Thoracic aorta (tissue), 2 donors: ENCODE results near the gene CCDC170. TPM values are rescaled to one million over a fixed set of nuclear protein-coding genes. Genes with fewer than 3 reads are reported as not detected.
"Not testable (repeated sequence)": the region's sequence is repeated elsewhere in the genome, so short reads cannot be mapped to it uniquely, and the experiment has no call there.

Experiments used
- ATAC-seq: fragments of 150-250 bp; one replicate; pipeline ENCODE4 v1.8.0; 2017; ENCODE audit warnings: low read depth; ENCODE audit not compliant: insufficient number of reproducible peaks, low FRiP score
- DNase-seq: peaks from one replicate; pipeline ENCODE4 v3.0.0-alpha.2; 2020; ENCODE audit warnings: low spot score
- H3K27ac ChIP-seq, 2 donors: fragments of 200-600 bp; sonication (generic); 1 replicate in 1 of 2; 2 replicates in 1 of 2; pipeline ENCODE4 v1.5.1; 2016; ENCODE audit warnings: mild to moderate bottlenecking in 2 of 2, moderate library complexity in 2 of 2
- H3K27me3 ChIP-seq: fragments of 200-600 bp; sonication (generic); replicated peaks from 2 replicates; pipeline ENCODE4 v1.6.0; 2016; ENCODE audit warnings: mild to moderate bottlenecking; ENCODE audit not compliant: insufficient read depth
- H3K36me3 ChIP-seq: fragments of 200-600 bp; sonication (generic); one replicate; pipeline ENCODE4 v1.5.1; 2016
- H3K4me1 ChIP-seq, 2 donors: fragments of 200-600 bp; sonication (generic); 1 replicate in 1 of 2; 2 replicates in 1 of 2; pipeline versions ENCODE4 v1.5.1 to v1.6.0; 2016; ENCODE audit warnings: low read depth in 2 of 2, mild to moderate bottlenecking in 1 of 2; ENCODE audit not compliant: control insufficient read depth in 1 of 2
- H3K4me3 ChIP-seq: fragments of 200-600 bp; sonication (generic); 2 replicates; pipeline ENCODE4 v1.5.1; 2016; ENCODE audit warnings: mild to moderate bottlenecking
- H3K9me3 ChIP-seq: fragments of 200-600 bp; sonication (generic); 2 replicates; pipeline ENCODE4 v1.5.1; 2016
- CTCF ChIP-seq: fragments of 200-600 bp; sonication (generic); IDR thresholded peaks from one replicate; pipeline ENCODE4 v1.5.1; 2019; ENCODE audit warnings: antibody characterized with exemption
- total RNA-seq, 2 donors: library from RNA; depleted of rRNA; stranded (reverse); fragments of >200 nt; gene quantifications; one replicate each; pipeline versions ENCODE4 v1.1.0 to v1.2.3, GENCODE V29; 2016

Gene CCDC170
- total RNA-seq, 2 donors from 2014 or later = 0.81 to 1.5 TPM

- TF ChIP-seq CTCF = no peak
- H3K27me3 ChIP-seq = no peaks in the 10 kb centered on the region
- DNase-seq = no peak
- H3K4me1 ChIP-seq = no peaks in the 10 kb centered on the region
- H3K4me3 ChIP-seq = no peak overlapping the region
- H3K9me3 ChIP-seq = peaks cover 11% of the 10 kb centered on the region
- no peaks in the 10 kb centered on the region for H3K36me3 ChIP-seq
- no peak overlapping the region for H3K27ac ChIP-seq
- ATAC-seq = no peak
Measured at GRCh38 chr6:151514000-151514730, 20.3 kb downstream of the CCDC170 start.

- ATAC-seq = not testable (repeated sequence)
Measured at GRCh38 chr6:151518992-151519391, 25.2 kb downstream of the CCDC170 start.

GRCh38 chr6:151523034-151523433 is 29.2 kb downstream of the CCDC170 start:
- Histone ChIP-seq H3K9me3 (peaks cover 13% of the 10 kb centered on the region), H3K27me3 (no peaks in the 10 kb centered on the region), H3K4me3 (no peak overlapping the region), H3K27ac (no peak overlapping the region), H3K4me1 (no peaks in the 10 kb centered on the region), H3K36me3 (no peaks in the 10 kb centered on the region)
- no peak for DNase-seq
- no peak for ATAC-seq
- no peak for TF ChIP-seq CTCF

More at GRCh38 chr6:151518992-151519391, 25.2 kb downstream of the CCDC170 start:
- H3K27me3 ChIP-seq, H3K4me1 ChIP-seq, H3K27ac ChIP-seq, H3K36me3 ChIP-seq, H3K4me3 ChIP-seq, DNase-seq: not testable (repeated sequence)
- H3K9me3 ChIP-seq = peaks cover 13% of the 10 kb centered on the region

- DNase-seq = no peak
- no peak for ATAC-seq
- no peak for TF ChIP-seq CTCF
- Histone ChIP-seq H3K36me3 (no peaks in the 10 kb centered on the region), H3K27me3 (no peaks in the 10 kb centered on the region), H3K4me1 (no peaks in the 10 kb centered on the region), H3K4me3 (no peak overlapping the region), H3K9me3 (peaks cover 3% of the 10 kb centered on the region), H3K27ac (no peak overlapping the region)
Measured at GRCh38 chr6:151524059-151524458, 30.2 kb downstream of the CCDC170 start.

GRCh38 chr6:151534576-151534975 is 40.8 kb downstream of the CCDC170 start:
- ATAC-seq (no peak), DNase-seq (no peak)
- no peaks in the 10 kb centered on the region for H3K9me3 ChIP-seq
- no peaks in the 10 kb centered on the region for H3K27me3 ChIP-seq
- no peak overlapping the region for H3K4me3 ChIP-seq
- TF ChIP-seq CTCF = no peak
- no peaks in the 10 kb centered on the region for H3K36me3 ChIP-seq
- no peak overlapping the region for H3K27ac ChIP-seq
- H3K4me1 ChIP-seq = peaks cover 0 to 3% of the 10 kb centered on the region in 2 donors
